GM12878 (cell line): ENCODE data around the gene EFCAB10.

ENCODE experiments used
- CEBPB ChIP-seq, 2 experiments: fragments of 150-350 bp in 1 of 2; IDR thresholded peaks; 2 replicates each; pipeline ENCODE4 v1.6.1; 2012 to 2014; ENCODE audit warnings: low read depth in 2 of 2, low read length in 2 of 2, borderline replicate concordance in 1 of 2, inconsistent platforms in 1 of 2
- CHD2 ChIP-seq: IDR thresholded peaks from 2 replicates; pipeline ENCODE4 v1.6.1; 2011; ENCODE audit warnings: low read depth, low read length, improper control_type of control experiment, borderline replicate concordance
- CREM ChIP-seq: IDR thresholded peaks from 2 replicates; pipeline ENCODE4 v1.6.1; 2014; ENCODE audit warnings: antibody characterized with exemption, low read depth
- CTCF ChIP-seq, 3 experiments: IDR thresholded peaks in 2 of 3; conservative IDR thresholded peaks in 1 of 3; 2 replicates each; pipeline ENCODE4 v1.5.1; 2011; ENCODE audit warnings: low read depth in 3 of 3, low read length in 3 of 3, mild to moderate bottlenecking in 3 of 3, control low read depth in 2 of 3, moderate library complexity in 2 of 3, inconsistent platforms in 1 of 3, mixed read lengths in 1 of 3; ENCODE audit not compliant: control insufficient read depth in 2 of 3, insufficient read depth in 1 of 3; ENCODE audit errors: extremely low read depth in 1 of 3
- GABPA ChIP-seq: IDR thresholded peaks from 2 replicates; pipeline ENCODE4 v1.6.1; 2014; ENCODE audit warnings: antibody characterized with exemption, low read depth, mild to moderate bottlenecking, inconsistent platforms
- POLR2A ChIP-seq: IDR thresholded peaks from 2 replicates; pipeline ENCODE4 v1.6.1; 2011; ENCODE audit warnings: low read depth, mild to moderate bottlenecking, low read length
- RAD21 ChIP-seq: IDR thresholded peaks from 2 replicates; pipeline ENCODE4 v1.6.1; 2011; ENCODE audit warnings: mild to moderate bottlenecking, low read depth, low read length, moderate library complexity; ENCODE audit not compliant: insufficient read depth
- TARDBP ChIP-seq: IDR thresholded peaks from 2 replicates; pipeline ENCODE4 v1.6.1; 2016; ENCODE audit warnings: borderline replicate concordance
- YY1 ChIP-seq: IDR thresholded peaks from 2 replicates; pipeline ENCODE4 v1.6.1; 2011; ENCODE audit warnings: low read depth, mild to moderate bottlenecking, low read length
- TF ChIP-seq, protein P1 (sequence below): fragments of 450-650 bp; IDR thresholded peaks from 2 replicates; pipeline ENCODE4 v1.6.1; 2017; ENCODE audit warnings: mild to moderate bottlenecking, moderate library complexity
- TF ChIP-seq, protein P2 (sequence below): fragments of 450-650 bp; IDR thresholded peaks from 2 replicates; pipeline ENCODE4 v1.6.1; 2018; ENCODE audit warnings: borderline replicate concordance, mild to moderate bottlenecking; ENCODE audit not compliant: partially characterized antibody

GRCh38 chr7:105621176-105621575, 39.9 kb upstream of the EFCAB10 start:
- TF ChIP-seq TARDBP (no peak), POLR2A (no peak), CTCF (IDR thresholded peaks at IDR 0.05 in 2 of 3, conservative IDR thresholded peaks at IDR 0.05 in 1 of 3; ENCODE audit: control insufficient read depth in 2 of 3, extremely low read depth in 1 of 3, insufficient read depth in 1 of 3, low read depth in 3 of 3, low read length in 3 of 3) (no peak), GABPA (no peak), RAD21 (no peak), CEBPB (IDR thresholded peaks at IDR 0.05; ENCODE audit: borderline replicate concordance in 1 of 2, low read depth in 2 of 2, low read length in 2 of 2) (no peak), CHD2 (no peak), CREM (no peak), YY1 (no peak)
- TF ChIP-seq, protein P1, sequence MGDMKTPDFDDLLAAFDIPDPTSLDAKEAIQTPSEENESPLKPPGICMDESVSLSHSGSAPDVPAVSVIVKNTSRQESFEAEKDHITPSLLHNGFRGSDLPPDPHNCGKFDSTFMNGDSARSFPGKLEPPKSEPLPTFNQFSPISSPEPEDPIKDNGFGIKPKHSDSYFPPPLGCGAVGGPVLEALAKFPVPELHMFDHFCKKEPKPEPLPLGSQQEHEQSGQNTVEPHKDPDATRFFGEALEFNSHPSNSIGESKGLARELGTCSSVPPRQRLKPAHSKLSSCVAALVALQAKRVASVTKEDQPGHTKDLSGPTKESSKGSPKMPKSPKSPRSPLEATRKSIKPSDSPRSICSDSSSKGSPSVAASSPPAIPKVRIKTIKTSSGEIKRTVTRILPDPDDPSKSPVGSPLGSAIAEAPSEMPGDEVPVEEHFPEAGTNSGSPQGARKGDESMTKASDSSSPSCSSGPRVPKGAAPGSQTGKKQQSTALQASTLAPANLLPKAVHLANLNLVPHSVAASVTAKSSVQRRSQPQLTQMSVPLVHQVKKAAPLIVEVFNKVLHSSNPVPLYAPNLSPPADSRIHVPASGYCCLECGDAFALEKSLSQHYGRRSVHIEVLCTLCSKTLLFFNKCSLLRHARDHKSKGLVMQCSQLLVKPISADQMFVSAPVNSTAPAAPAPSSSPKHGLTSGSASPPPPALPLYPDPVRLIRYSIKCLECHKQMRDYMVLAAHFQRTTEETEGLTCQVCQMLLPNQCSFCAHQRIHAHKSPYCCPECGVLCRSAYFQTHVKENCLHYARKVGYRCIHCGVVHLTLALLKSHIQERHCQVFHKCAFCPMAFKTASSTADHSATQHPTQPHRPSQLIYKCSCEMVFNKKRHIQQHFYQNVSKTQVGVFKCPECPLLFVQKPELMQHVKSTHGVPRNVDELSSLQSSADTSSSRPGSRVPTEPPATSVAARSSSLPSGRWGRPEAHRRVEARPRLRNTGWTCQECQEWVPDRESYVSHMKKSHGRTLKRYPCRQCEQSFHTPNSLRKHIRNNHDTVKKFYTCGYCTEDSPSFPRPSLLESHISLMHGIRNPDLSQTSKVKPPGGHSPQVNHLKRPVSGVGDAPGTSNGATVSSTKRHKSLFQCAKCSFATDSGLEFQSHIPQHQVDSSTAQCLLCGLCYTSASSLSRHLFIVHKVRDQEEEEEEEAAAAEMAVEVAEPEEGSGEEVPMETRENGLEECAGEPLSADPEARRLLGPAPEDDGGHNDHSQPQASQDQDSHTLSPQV: no peak
- TF ChIP-seq, protein P2, sequence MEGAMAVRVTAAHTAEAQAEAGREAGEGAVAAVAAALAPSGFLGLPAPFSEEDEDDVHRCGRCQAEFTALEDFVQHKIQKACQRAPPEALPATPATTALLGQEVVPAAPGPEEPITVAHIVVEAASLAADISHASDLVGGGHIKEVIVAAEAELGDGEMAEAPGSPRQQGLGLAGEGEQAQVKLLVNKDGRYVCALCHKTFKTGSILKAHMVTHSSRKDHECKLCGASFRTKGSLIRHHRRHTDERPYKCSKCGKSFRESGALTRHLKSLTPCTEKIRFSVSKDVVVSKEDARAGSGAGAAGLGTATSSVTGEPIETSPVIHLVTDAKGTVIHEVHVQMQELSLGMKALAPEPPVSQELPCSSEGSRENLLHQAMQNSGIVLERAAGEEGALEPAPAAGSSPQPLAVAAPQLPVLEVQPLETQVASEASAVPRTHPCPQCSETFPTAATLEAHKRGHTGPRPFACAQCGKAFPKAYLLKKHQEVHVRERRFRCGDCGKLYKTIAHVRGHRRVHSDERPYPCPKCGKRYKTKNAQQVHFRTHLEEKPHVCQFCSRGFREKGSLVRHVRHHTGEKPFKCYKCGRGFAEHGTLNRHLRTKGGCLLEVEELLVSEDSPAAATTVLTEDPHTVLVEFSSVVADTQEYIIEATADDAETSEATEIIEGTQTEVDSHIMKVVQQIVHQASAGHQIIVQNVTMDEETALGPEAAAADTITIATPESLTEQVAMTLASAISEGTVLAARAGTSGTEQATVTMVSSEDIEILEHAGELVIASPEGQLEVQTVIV: no peak
